Endodermal cell (in vitro differentiated cells): ENCODE results near the gene UBXN2A. TPM values are rescaled to one million over a fixed set of nuclear protein-coding genes. Genes with fewer than 3 reads are reported as not detected.

Experiments used
- DNase-seq: peaks from one replicate; pipeline ENCODE4 v3.0.0-alpha.2; 2017
- H3K27ac ChIP-seq: 2 replicates; pipeline ENCODE4 v1.5.1; 2013; ENCODE audit warnings: mild to moderate bottlenecking, low read depth, low read length, moderate library complexity
- H3K27me3 ChIP-seq: 2 replicates; pipeline ENCODE4 v1.6.1; 2013; ENCODE audit warnings: mild to moderate bottlenecking, low read length, moderate library complexity; ENCODE audit not compliant: insufficient read depth, control insufficient read depth, poor library complexity, severe bottlenecking
- H3K36me3 ChIP-seq: 2 replicates; pipeline ENCODE4 v1.7.0; 2013; ENCODE audit warnings: mild to moderate bottlenecking, low read length, moderate library complexity; ENCODE audit not compliant: control insufficient read depth, insufficient read depth
- H3K4me1 ChIP-seq: one replicate; pipeline ENCODE4 v1.7.0; 2013; ENCODE audit warnings: low read length; ENCODE audit not compliant: control insufficient read depth, insufficient read depth
- H3K4me3 ChIP-seq: 2 replicates; pipeline ENCODE4 v1.5.1; 2013; ENCODE audit warnings: mild to moderate bottlenecking, low read length, moderate library complexity
- H3K9ac ChIP-seq: 2 replicates; pipeline ENCODE4 v1.6.1; 2013; ENCODE audit warnings: mild to moderate bottlenecking, low read length, moderate library complexity; ENCODE audit not compliant: poor library complexity, severe bottlenecking; ENCODE audit errors: extremely low read depth
- H3K9me3 ChIP-seq: 2 replicates; pipeline ENCODE4 v1.6.1; 2013; ENCODE audit warnings: mild to moderate bottlenecking, low read length, moderate library complexity; ENCODE audit not compliant: control insufficient read depth
- H3K27ac Mint-ChIP-seq: 2 replicates; pipeline ENCODE4 v1.8.0; 2020; ENCODE audit warnings: mixed read lengths
- H3K27me3 Mint-ChIP-seq: 2 replicates; pipeline ENCODE4 v1.8.0; 2021; ENCODE audit warnings: mild to moderate bottlenecking, mixed read lengths; ENCODE audit not compliant: insufficient read depth
- H3K36me3 Mint-ChIP-seq: 2 replicates; pipeline ENCODE4 v1.8.0; 2020; ENCODE audit warnings: low read depth, mixed read lengths
- H3K4me1 Mint-ChIP-seq: 2 replicates; pipeline ENCODE4 v1.8.0; 2020; ENCODE audit warnings: mixed read lengths
- H3K4me3 Mint-ChIP-seq: 2 replicates; pipeline ENCODE4 v1.8.0; 2020; ENCODE audit warnings: mild to moderate bottlenecking, moderate library complexity, mixed read lengths
- H3K9me3 Mint-ChIP-seq: 2 replicates; pipeline ENCODE4 v1.8.0; 2020; ENCODE audit warnings: mild to moderate bottlenecking, mixed read lengths
- WGBS, 2 experiments: methylation state at CpG; one replicate each; pipeline versions ENCODE4 v1.1.5 to v1.1.7; 2013; ENCODE audit warnings: missing lambda C conversion rate in 2 of 2, mixed read lengths in 1 of 2; ENCODE audit not compliant: insufficient coverage in 1 of 2, insufficient read length in 1 of 2; 5-methylcytosine and 5-hydroxymethylcytosine counted together
- total RNA-seq, 2 donors: library from RNA; stranded (reverse); fragmentation: NEBNext Ultra II Directional in 1 of 2; extraction: Animal tissue kit (Norgen Biotek cat#: 25700) in 1 of 2; gene quantifications; 2 replicates in 1 of 2; 3 replicates in 1 of 2; pipeline ENCODE4 v1.2.1, GENCODE V29; 2021
- TF ChIP-seq, protein P1 (sequence below): fragments of 200-600 bp; sonication (generic); conservative IDR thresholded peaks from 2 replicates; pipeline ENCODE4 v1.5.0; 2021; ENCODE audit warnings: antibody characterized with exemption, mild to moderate bottlenecking

UBXN2A gene
- total RNA-seq, 2 donors from 2014 or later = 20.1 to 26.8 TPM

GRCh38 chr2:23918837-23919489 lies 21.3 kb upstream of the UBXN2A start:
- TF ChIP-seq, protein P1, sequence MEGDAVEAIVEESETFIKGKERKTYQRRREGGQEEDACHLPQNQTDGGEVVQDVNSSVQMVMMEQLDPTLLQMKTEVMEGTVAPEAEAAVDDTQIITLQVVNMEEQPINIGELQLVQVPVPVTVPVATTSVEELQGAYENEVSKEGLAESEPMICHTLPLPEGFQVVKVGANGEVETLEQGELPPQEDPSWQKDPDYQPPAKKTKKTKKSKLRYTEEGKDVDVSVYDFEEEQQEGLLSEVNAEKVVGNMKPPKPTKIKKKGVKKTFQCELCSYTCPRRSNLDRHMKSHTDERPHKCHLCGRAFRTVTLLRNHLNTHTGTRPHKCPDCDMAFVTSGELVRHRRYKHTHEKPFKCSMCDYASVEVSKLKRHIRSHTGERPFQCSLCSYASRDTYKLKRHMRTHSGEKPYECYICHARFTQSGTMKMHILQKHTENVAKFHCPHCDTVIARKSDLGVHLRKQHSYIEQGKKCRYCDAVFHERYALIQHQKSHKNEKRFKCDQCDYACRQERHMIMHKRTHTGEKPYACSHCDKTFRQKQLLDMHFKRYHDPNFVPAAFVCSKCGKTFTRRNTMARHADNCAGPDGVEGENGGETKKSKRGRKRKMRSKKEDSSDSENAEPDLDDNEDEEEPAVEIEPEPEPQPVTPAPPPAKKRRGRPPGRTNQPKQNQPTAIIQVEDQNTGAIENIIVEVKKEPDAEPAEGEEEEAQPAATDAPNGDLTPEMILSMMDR = no peak
- Histone ChIP-seq H3K36me3 (no peaks in the 10 kb centered on the region), H3K27ac (no peak overlapping the region), H3K9me3 (no peaks in the 10 kb centered on the region), H3K27me3 (no peaks in the 10 kb centered on the region), H3K4me1 (no peaks in the 10 kb centered on the region), H3K9ac (no peak overlapping the region), H3K4me3 (no peak overlapping the region)
- 95% methylated on average over 4 to 8 of the region's 8 CpGs for WGBS, 2 experiments
- Mint-ChIP-seq H3K4me3 (no peak overlapping the region), H3K9me3 (no peaks in the 10 kb centered on the region), H3K4me1 (peaks cover 17% of the 10 kb centered on the region), H3K36me3 (no peaks in the 10 kb centered on the region), H3K27me3 (no peaks in the 10 kb centered on the region), H3K27ac (no peak overlapping the region)
- no peak for DNase-seq

DNA sequence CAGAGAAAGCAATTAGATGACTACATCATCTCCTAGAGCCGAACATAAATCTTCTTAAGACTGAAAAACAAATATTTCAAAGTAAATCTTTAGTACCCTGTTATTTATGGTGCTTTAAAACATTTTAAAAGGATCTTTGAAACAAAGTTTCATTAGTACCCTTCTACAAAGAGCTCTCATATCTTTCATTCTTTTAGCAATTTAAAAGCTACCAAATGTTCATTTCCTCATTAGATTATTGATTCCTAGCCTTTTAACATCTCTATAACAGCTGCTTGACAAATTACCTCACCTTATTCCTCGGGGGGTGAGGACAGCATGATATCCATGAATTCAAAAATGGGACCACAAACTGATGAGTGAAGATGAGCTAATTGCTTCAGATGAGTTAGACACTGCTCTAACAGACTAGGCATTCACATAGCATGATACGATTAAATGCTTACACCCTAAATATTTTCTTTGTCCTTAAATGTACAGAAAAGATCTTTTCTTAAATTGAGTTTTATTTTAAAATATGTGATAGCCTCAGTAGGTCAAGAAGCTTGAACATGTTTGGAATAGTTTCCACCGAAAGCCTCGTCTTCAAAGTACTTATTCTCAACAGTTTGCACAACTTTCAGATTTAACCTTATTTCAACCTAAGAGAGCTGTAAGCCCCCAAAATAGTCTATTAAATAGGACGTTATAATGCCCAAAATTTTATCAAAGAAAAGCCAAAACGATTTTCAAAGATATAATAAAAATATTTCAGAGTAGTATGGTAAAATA lies 15.5 kb upstream of the UBXN2A start:
- Mint-ChIP-seq H3K4me1 (peaks cover 23% of the 10 kb centered on the region), H3K4me3 (peak overlapping the region; percentile 96), H3K27ac (no peak overlapping the region), H3K36me3 (peaks cover 4% of the 10 kb centered on the region), H3K27me3 (no peaks in the 10 kb centered on the region), H3K9me3 (no peaks in the 10 kb centered on the region)
- Histone ChIP-seq H3K27ac (no peak overlapping the region), H3K36me3 (no peaks in the 10 kb centered on the region), H3K27me3 (no peaks in the 10 kb centered on the region), H3K4me1 (no peaks in the 10 kb centered on the region), H3K4me3 (peak overlapping the region; percentile 95), H3K9me3 (no peaks in the 10 kb centered on the region), H3K9ac (peak overlapping the region; percentile 95)
- DNase-seq = no peak
- 72 to 90% methylated on average over 3 to 7 of the region's 7 CpGs for WGBS, 2 experiments
- TF ChIP-seq, protein P1 = no peak

GRCh38 chr2:23925702-23926289 lies 14.5 kb upstream of the UBXN2A start:
- 3 to 6% methylated on average over 5 to 13 of the region's 13 CpGs for WGBS, 2 experiments
- TF ChIP-seq, protein P1 = no peak
- H3K9ac ChIP-seq = peak overlapping the region; percentile 95
- Mint-ChIP-seq H3K4me3 (peak overlapping the region; percentile 96), H3K4me1 (peaks cover 23% of the 10 kb centered on the region), H3K9me3 (no peaks in the 10 kb centered on the region), H3K27ac (peak overlapping the region; percentile 98), H3K36me3 (peaks cover 8% of the 10 kb centered on the region), H3K27me3 (no peaks in the 10 kb centered on the region)
- no peaks in the 10 kb centered on the region for H3K4me1 ChIP-seq
- no peaks in the 10 kb centered on the region for H3K36me3 ChIP-seq
- H3K4me3 ChIP-seq = peak overlapping the region; percentile 95
- no peak for DNase-seq
- H3K9me3 ChIP-seq = no peaks in the 10 kb centered on the region
- H3K27me3 ChIP-seq = no peaks in the 10 kb centered on the region
- peak overlapping the region; percentile 93 for H3K27ac ChIP-seq
